CD1c-positive myeloid dendritic cell (primary cell): ENCODE data around the gene KCNQ2.
A peak's percentile ranks its signal among the peaks of the same experiment; 100 is the strongest.

Source experiments
- DNase-seq: peaks from one replicate; pipeline ENCODE4 v3.0.0-alpha.2; 2016; ENCODE audit errors: extremely low spot score

The KCNQ2 gene

DNA sequence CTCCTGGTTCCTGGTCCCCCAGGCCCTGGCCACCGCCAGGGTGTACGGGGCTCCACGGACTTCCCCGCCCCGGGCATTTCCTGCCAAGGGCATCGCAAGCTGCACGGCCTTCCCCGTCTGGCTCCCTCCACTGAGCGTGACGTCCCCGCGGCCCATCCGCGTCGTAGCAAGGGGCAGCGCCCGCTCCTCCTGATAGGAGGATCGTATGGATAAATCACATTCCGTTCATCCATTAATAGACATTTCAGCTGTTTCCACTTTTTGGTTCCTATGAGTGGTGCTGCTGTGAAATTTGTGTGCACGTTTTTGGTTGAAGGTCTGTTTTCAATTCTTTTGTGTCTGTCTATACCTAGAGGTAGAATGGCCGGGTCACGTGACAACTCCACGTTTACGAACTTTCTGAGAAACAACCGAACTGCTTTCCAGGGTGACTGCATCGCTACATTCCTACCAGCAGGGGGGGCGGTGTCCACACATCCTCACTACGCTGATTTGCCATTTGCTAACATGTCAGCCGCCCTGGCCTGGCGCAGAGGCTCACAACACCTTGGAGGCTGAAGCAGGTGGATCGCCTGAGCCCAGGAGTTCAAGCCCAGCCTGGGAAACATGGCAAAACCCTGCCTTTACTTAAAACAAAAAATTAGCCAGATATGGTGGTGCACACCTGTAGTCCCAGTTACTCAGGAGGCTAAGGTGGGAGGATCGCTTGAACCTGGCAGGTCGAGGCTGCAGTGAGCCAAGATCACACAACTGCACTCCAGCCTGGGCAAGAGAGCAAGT, 37.7 kb downstream of the KCNQ2 start:
- peak; percentile 84 for DNase-seq

DNA sequence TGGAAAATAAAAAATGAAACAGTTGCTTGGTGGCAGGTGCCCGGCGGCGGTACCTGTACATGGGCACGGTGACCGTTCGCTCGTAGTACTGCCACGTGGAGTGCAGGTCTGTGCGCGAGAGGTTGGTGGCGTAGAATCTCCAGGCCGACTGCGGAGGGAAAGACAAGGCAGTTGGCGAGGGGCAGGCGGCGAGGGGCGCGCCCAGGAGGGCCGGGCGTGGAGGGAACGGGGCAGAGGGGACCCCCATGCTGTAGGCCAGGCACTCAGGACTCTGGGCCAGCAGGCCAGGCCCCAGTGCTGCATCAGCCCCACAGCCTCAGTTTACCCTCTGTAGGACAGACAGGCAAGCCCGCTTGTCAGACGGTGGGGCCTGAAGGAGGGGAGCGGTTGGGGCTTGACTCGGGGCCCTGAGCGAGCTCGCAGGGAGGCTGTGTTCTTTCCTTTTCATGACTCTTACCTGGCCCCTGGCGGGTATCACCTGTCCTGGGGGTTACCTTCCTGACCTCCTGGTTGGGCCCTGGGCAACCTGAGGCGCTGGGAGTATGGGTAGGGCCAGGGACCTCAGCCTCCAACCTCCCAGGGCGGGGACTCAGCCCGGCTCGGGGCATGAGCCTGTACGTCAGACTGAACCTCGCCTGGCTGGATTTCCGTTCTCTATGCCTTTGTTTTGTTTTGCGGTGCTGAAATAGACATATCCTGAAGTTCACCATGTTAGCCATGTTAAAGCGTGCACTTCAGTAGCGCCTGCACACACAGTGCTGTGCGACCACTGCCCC, 38.5 kb downstream of the KCNQ2 start:
- DNase-seq: no peak

DNA sequence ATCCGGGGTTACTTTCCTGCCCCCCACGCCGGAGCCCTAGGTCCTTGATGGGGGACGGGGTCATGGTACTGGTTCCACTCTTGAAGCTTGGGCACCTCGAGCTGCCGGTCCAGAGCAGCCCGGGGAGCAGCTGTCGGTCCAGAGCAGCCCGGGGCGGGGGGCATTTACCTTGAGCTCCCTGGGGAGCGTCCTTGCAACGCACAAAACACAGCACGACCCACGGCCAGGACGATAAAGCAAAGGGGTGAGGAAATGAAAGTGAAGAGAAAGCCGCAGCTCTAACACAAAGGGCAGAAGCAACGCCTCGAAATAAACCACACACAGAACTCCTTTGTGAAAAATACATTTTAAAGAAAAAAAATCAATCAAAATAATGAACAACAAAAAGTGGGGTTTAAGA, 39.1 kb downstream of the KCNQ2 start:
- no peak for DNase-seq

DNA sequence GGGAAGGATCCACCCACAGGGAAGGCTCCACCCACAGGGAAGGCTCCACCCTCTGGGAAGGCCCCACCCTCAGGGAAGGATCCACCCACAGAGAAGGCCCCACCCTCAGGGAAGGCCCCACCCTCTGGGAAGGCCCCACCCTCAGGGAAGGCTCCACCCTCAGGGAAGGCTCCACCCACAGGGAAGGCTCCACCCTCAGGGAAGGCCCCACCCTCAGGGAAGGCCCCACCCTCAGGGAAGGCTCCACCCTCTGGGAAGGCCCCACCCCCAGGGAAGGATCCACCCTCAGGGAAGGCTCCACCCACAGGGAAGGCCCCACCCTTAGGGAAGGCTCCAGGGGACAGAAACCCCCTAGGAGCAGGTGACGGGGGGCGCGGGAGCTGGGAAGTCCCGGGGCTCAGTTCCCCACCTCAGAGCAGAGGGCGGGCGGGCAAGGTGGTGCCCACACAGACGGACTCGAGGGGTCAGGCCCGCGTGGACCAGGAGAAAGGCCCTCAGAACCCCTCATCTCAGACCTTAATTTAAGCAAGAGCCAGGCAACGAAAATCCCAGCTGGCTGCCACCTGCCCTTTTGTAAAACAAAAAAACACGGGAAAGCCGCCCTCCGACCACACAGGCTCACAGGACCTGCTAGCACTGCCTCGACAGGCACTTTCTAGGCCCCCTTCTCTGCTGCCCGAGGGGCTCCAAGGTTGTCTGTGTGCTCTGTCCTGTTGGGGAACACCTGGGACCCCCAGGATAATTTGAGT, 39.7 kb downstream of the KCNQ2 start:
- DNase-seq: no peak

DNA sequence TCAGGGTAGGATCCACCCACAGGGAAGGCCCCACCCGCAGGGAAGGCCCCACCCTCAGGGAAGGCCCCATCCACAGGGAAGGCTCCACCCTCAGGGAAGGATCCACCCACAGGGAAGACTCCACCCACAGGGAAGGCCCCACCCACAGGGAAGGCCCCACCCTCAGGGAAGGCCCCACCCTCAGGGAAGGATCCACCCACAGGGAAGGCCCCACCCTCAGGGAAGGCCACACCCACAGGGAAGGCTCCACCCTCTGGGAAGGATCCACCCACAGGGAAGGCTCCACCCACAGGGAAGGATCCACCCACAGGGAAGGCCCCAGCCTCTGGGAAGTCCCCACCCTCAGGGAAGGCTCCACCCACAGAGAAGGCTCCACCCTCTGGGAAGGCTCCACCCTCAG, 40.5 kb downstream of the KCNQ2 start:
- no peak for DNase-seq

DNA sequence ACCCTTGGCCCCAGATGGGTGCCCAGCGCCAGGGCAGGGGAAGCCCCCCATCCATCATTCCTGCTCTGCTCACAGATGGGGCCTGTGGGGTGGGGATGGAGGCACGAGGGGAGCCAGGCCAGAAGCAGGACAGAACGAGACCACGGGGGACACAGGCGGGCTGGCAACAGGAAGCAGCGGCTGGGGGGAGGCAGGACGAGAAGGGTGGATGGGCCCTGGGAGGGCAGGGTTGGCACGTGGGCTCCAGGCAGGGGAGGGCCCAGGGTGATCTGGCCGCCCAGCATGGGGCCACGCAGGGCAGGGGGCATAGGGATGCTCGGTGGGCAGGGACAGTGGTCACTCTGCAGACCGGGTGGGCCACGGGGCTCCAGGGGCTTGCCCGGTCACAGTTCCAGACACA, 41.6 kb downstream of the KCNQ2 start:
- no peak for DNase-seq

DNA sequence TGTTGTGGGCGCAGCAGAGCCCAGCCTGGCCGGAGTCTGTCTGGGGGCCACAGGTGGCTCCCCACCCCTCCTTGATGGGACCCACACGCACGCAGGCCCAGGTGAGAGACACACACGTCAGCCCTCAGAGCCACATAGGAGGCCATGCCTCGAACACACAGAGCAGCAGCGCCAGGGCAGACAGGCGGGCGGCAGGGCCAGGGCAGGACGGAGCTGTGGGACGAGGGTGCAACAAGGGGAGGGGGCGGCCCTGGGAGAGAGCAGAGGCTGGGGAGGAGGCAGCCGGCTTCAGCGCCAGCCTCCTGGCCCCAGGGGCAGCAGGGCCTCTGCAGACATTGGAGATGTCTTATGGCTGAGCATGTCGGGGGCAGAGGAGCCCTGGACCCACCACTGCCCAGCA, 42.5 kb downstream of the KCNQ2 start:
- DNase-seq: no peak

DNA sequence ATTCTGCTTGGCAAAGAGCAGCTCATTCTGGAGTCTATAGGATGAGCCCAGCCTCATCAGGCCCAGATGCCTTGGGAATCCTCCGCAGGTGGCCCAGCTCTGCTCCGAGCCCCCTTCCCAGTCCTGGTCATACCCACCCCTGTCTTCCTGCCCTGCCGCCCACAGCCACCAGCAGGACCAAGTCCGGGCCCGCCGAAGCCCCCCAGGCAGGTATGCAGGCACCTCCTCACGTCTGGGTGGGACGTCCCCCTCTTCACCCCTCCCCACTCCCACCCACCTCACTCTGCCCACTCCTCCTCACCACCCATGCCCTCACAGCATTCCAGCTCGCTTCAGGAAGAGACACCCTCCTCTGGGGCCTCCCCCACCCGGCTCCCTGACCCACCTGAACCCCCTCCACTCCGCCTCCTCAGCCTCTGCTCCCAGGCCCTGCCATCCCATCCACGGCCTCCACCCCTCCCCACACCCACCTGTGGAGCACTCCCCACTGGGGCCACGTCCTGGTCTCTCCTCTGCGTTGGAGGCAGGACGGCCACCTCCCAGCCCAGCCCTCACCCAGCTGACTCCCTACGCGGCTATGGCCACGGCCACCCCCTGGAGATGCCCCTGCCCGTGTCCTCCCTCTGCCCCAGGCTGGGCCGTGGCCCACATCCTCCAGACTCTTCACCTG, 43.4 kb downstream of the KCNQ2 start:
- DNase-seq: no peak

DNA sequence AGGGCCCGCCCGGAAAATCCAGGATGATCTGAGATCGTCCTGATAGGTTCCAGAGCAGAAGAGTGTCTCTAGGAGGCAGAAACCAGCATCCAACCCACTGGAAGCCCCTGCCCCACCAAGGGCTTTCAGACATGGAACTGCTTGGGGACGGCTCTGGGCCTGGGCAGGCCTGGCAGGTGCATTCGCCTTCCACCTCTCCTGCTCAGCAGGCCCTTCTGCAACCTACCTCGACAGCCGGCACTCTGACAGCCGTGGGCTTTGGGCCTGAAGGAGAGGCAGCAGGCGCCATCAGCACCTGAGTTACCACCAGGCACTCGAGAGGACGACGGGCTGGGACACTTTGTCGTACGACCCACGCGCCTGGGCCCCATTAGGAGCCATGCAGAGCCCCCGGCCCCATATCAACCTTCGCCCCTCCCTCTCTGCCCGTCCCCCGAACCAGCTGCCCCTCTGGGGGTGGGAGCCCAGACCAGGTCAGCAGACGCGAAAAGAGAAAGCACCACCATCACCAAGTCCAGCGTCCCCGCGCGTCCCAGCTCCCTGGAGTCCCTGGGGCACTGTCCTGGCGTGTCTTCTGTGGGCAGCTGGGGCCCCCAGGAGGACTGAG, 44.6 kb downstream of the KCNQ2 start:
- DNase-seq: no peak

DNA sequence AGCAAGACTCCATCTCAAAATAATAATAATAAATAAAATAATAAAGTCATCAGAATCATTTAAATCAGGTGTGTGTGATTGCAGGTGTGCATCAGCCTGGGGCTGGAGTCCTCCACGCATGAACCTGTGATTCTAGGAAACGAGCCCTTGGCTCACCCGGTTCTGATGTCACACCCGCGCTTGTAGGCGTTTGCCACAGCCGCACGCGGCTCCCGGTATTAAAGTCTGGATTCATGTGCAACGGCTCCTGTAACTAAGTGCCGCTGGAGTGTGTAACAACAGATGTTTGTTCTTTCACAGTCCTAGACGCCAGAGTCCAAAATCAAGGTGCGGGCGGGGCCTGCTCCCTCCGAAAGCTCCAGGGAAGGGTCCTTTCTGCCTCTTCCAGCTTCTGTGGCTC, 45.2 kb downstream of the KCNQ2 start:
- no peak for DNase-seq

DNA sequence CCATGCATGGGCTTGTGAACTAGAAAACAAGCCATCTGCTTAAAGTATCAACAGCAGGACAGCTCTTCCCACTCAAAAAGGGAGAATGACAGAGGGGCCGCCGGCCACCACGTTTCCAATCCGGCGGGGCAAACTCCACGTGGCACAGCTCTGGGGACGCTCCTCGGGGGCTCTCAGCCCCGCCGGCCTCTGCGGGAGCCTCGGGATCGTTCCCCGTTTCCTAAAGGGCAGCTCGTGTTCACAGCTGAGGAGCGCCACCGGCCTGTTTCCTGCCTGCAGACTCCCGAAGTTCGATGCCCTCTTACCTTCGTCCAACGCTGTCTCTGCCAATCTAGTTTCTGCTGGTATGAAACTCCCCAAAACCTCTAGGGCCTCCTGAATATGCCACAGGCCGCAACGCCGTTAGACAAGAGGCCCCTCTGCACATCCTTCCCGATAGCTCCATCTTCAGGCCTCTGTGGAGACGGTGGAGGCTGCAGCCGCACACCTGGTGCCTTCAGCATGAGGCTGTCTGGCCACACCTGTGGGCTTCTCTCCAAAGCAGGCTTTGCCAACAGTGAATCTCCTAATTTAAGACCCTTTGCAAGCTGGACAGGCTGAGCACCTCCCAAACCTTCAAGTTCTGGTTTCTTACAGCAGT, 46.5 kb downstream of the KCNQ2 start:
- no peak for DNase-seq

DNA sequence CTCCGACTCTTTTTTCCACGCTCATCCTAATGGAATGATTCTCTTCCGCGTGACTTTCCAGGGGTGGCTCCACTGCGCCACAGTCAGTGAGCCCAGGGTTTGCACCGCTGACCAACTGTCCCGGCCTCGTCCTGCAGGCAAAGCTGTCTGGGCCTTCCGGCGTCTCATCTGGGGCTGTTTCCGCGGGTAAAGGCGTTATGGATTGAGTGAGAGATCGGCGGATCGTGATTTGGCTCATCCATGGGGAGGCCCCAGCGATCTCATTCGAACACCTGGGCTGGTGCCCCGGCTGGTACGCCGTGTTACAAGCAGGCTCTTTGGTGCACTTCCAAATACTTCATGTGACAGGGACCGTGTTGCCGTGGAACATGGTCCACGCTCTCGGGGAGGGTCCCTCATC, 47.8 kb downstream of the KCNQ2 start:
- no peak for DNase-seq

DNA sequence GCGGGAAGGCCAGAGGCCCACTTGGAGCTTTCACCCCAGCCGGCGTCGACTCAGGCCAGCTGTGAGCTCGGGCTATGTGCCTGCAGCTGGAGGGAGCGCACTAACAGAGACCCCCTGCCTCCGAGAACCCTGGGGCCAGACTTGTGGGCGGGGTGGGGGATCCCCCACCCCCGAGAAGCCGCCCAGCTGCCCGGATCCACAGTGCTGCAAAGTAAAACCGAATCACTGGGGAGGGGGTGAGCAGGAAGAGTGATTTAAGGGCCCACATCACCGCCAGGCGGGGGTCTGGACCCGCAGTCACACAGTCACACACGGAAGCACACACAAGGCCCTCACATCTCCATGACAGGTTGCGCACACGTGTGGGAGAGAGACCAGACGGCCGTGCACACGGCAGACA, 48.7 kb downstream of the KCNQ2 start:
- no peak for DNase-seq

DNA sequence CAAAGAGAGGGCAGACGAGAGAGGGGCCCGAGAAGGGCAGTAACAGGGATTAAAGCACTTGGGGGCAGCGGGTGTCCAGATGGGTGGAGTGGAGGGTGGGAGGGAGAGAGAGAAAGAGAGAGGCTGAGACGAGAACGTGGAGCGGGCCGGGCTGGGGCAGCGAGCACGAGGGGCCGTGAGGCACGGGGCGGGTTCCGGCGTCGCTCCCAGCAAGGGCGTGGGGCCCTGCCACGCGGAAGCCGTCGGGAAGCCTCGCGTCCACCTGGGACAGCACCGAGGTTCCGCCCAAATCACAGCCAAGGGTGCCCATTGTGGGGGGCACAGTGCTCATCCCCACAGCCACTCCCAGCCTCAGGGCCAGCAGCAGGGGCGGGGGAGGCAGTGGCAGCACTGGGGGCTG, 49.8 kb downstream of the KCNQ2 start:
- DNase-seq: no peak

DNA sequence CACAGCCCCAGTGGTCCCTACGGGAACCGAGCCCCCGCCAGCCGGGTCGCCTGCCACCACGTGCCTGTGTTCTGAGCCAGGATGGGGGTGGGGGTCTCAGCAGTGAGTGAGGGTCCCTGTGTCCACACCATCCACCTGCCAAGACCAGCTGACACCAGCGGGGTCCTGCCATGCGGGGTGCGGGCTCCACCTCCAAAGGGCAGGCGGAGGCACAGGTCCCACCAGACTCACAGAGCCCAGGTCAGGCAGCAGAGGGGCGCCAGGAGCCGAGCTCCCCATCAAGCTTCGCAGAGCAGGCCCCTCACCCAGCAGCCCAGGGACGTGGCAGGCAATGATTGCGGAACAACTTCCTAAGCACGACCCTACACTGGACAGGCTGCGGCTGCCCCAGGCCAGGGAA, 50.5 kb downstream of the KCNQ2 start:
- no peak for DNase-seq

DNA sequence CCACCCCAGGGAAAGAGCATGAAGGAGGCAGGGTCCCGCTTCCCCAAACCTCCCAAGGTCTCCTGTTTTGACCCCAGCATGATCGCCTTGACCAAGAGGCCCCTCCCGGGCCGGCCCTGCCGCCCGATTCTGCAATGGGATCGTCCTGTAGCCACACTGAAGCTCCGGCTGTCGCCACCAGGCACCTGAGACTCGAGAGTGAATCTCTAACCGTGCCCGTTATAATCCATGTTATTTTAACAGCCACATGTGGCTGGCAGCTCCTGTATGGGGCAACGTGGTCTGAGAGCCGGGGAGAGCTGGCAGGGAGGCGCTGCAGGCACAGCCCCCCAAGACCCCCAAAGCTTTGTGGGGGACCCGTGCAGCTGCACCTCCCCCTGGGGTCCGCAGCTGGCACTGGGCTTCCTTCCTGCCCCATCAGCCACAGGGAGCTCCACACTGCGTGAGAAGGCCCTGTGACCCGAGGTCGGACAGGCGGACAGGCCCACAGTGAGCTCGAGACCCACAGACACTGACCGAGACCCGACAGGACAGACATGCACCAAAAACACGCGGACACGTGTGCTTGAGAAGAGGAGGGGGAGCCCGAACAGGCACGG, 51.3 kb downstream of the KCNQ2 start:
- DNase-seq: no peak

DNA sequence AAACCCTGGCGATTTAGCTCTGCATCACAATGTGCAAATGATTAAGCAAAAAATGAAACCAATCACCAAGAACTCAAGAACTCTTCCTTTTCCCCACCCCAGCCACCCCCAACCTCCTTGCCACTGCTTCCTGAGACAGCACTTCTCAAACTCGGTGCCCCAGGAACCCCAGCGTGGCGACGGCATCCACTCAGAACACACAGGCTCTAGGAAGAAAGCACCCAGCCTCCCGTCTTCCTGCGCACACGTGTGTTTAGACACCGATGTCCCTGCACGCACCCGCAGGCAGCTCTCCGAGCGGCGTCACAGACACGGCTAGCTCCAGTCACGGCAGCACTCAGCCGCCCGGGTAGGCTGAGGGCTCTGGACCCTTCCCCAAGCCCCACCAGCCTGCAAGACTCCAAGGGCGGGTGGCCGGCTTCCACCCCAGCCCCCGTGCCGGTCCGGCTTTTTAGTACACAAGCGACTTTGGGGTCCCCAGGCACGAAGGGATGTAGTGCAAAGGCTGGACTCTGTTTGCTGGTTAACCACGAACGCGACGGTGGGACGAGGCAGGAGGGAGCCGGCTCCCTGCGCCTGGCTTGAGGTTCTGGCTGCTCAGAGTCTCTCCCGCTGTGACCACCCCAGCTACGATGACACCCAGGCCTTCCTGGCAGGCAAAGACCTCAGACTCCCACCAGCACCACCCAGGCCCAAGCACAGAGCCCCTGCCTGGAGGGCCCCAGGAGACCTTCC, 51.9 kb downstream of the KCNQ2 start:
- no peak for DNase-seq

DNA sequence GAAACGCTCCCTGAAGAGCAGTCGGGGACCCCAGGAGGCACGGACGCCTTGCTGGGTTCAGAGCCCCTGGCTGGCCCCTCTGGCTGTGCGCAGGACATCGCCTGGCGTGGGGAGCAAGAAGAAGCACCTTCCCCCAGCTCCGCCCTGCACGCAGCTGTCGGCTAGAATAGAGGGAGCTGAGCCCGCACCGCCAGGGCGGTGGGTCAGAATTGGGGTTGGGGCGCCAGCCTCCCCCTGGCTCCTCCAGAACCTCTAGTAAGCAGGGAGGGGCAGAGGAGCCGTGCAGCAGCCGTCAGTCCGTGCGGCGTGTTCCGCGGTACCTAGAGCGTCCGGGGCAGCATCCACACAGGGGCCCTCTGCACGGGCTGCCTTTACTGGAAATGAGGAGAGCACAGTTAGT, 53.2 kb downstream of the KCNQ2 start:
- no peak for DNase-seq

DNA sequence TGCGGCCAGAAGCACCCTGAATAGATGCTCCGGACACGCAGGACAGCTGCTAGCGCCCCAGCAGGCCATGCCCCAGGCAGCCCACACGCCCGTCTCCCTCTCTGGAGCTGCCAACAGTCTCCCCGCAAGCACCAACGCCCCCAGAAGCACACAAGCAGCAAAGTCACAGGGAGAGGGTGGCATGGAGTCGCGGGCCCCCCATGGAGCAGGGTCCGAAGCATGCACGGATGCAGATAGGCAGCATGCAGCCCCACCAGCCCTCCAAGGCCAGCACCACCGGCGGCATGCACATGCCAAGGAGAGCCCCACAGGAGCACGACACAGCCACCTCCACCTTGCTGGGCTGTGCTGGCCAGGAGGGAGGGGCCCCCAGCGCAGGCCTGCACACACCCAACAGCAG, 53.8 kb downstream of the KCNQ2 start:
- DNase-seq: no peak

DNA sequence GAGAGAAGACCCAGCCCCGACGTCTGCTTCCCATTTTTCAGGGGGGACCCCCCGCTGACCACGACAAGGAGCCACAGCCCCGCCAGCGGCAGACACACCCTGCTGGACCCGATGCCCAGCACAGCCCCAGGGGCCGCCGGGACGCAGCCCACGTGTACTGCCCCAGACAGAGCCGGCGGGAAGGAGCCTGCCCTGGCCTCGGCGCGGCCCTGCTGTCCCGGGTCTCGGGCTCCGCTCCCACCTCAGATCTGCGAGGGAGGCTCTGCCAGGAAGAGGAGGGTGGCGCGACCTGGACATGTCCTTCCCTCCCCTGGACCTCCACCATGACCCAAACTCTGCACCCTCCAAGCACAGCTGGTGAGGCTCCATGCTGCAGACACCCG, 54.7 kb downstream of the KCNQ2 start:
- no peak for DNase-seq
